Activated CD4-positive, alpha-beta T cell treated with anti-CD3 and anti-CD28 coated beads, Interleukin-2, amount 10 ng/mL, durations not matched to agents 7 days and 5 days (primary cell): Measurements from ENCODE around the gene RC3H2. TPM values are rescaled to one million over a fixed set of nuclear protein-coding genes. Genes with fewer than 3 reads are reported as not detected.
"Not testable (repeated sequence)": the region's sequence is repeated elsewhere in the genome, so short reads cannot be mapped to it uniquely, and the experiment has no call there.

Experiments used
- CTCF ChIA-PET: fragments of 350-600 bp; sonication (Branson Sonifier 250); formaldehyde crosslinking; loops from one replicate; lab custom pipeline; 2021; ENCODE audit warnings: antibody characterized with exemption; lab: Charles Lee
- POLR2A ChIA-PET: fragments of 350-600 bp; sonication (Branson Sonifier 250); formaldehyde crosslinking; loops from one replicate; lab custom pipeline; 2021; ENCODE audit warnings: antibody characterized with exemption; lab: Charles Lee
- DNase-seq: peaks from one replicate; pipeline ENCODE4 v3.0.0-alpha.2; 2020
- H3K27ac Mint-ChIP-seq: one replicate; pipeline ENCODE4 v1.8.0; 2021; ENCODE audit warnings: mild to moderate bottlenecking, moderate library complexity, mixed read lengths
- H3K27me3 Mint-ChIP-seq: one replicate; pipeline ENCODE4 v1.8.0; 2021; ENCODE audit warnings: mixed read lengths
- H3K36me3 Mint-ChIP-seq: one replicate; pipeline ENCODE4 v1.8.0; 2021; ENCODE audit warnings: low read depth, mixed read lengths
- H3K4me1 Mint-ChIP-seq: one replicate; pipeline ENCODE4 v1.8.0; 2021; ENCODE audit warnings: mixed read lengths
- H3K4me3 Mint-ChIP-seq: one replicate; pipeline ENCODE4 v1.8.0; 2021; ENCODE audit warnings: mild to moderate bottlenecking, moderate library complexity, mixed read lengths
- H3K9me3 Mint-ChIP-seq: one replicate; pipeline ENCODE4 v1.8.0; 2021; ENCODE audit warnings: mixed read lengths
- total RNA-seq, 2 experiments: library from RNA; stranded (reverse); gene quantifications; one replicate each; pipeline ENCODE4 v1.2.3, GENCODE V29; 2021

RC3H2 gene
- total RNA-seq, 2 experiments from 2014 or later = 44.1 to 46.8 TPM

DNA sequence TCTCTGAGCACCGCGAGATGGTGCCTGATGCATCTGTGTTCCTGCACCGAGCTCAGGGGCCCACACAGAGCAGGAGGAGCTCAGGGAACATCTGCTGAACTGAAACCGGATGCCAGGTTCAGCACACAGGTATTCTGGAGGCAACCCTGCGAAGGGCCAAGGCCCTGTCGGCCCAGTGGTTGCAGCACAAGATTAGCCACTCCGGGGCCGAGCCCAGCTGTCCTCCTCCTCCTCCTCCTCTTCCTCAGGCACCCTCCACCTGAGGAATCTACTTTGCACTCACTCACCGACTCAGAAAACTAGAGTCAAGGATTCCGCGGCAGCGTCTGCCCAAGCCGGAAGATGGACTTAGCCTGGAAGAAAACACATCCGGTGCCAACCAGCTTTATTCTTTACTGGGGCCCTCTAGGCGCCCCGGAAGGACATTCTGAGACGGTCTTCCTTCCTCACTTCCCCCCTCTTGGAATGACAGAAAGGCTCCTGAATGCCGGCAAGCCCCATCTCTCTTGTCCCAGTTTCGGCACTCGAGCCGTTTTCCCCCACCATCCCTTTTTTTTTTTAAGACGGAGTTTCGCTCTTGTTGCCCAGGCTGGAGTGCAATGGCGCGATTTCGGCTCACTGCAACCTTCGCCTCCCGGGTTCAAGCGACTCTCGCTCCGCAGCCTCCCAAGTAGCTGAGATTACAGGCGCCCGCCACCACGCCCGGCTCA lies 8.0 kb upstream of the RC3H2 start, which contains the start of gene ZBTB6:
ZBTB6 (minus strand) TSS at position 360 of the 710 bp plus-strand sequence. CDS start 1,251 bp downstream, outside the sequence.
- POLR2A ChIA-PET = interaction anchor here (0.6 to 1.9 kb wide), 8 partner anchors 9 to 1792 kb away, joined by 3 to 11 read pairs (median 3); partner anchors contain the start of genes RABGAP1 and RC3H2
- peak within 1 kb of the TSS; percentile 99 for H3K27ac Mint-ChIP-seq
- H3K27me3 Mint-ChIP-seq = no peaks in the 10 kb centered on the region
- H3K36me3 Mint-ChIP-seq = peaks cover 38% of the 10 kb centered on the region
- no peaks in the 10 kb centered on the region for H3K9me3 Mint-ChIP-seq
- peak within 1 kb of the TSS; percentile 94 for H3K4me3 Mint-ChIP-seq
- CTCF ChIA-PET = interaction anchor here (0.8 to 2.4 kb wide), 5 partner anchors 11 to 82 kb away, joined by 3 to 14 read pairs (median 4); partner anchors contain the start of gene ZBTB26
- DNase-seq = peak; percentile 82
- H3K4me1 Mint-ChIP-seq = peaks cover 36% of the 10 kb centered on the region

DNA sequence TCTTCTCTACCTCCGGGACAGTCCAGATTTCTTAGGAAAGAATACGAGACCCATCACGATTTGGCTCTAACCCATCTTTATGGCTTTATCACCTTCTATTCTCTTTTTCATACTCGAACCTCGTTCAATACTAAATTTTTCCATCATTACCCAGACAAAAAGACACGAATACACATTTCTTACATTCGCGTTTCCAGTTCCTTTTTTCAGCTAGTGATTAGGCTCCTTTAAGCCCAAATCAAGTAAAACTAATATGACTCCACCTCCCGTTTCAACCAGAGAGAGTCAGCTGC lies 7.5 kb upstream of the RC3H2 start:
- POLR2A ChIA-PET = interaction anchor here (0.7 to 1.9 kb wide), 5 partner anchors 8 to 436 kb away, joined by 3 to 11 read pairs (median 3); partner anchors contain the start of genes RABGAP1 and RC3H2
- peaks cover 40% of the 10 kb centered on the region for H3K36me3 Mint-ChIP-seq
- H3K27ac Mint-ChIP-seq = peak overlapping the region; percentile 99
- no peaks in the 10 kb centered on the region for H3K9me3 Mint-ChIP-seq
- H3K4me1 Mint-ChIP-seq = peaks cover 39% of the 10 kb centered on the region
- no peaks in the 10 kb centered on the region for H3K27me3 Mint-ChIP-seq
- DNase-seq = no peak
- CTCF ChIA-PET = interaction anchor here (0.8 to 2.4 kb wide), 5 partner anchors 10 to 83 kb away, joined by 3 to 14 read pairs (median 4); partner anchors contain the start of gene ZBTB26
- H3K4me3 Mint-ChIP-seq = peak overlapping the region; percentile 94

DNA sequence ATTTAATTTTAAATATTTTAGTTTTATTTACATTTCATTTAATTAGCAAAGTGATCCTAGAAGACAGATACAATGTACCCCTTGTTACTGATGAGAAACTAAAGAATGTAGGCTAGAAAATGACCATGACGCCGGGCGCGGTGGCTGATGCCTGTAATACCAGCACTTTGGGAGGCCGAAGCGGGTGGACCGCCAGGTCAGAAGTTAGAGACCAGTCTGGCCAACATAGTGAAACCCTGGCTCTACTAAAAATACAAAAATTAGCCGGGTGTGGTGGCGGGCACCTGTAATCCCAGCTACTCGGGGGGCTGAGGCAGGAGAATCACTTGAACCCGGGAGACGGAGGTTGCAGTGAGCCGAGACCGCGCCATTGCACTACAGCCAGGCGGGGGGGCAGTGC lies 963 bp upstream of the RC3H2 start:
- DNase-seq, H3K4me3 Mint-ChIP-seq, CTCF ChIA-PET, H3K27me3 Mint-ChIP-seq, POLR2A ChIA-PET, H3K27ac Mint-ChIP-seq, H3K9me3 Mint-ChIP-seq: not testable (repeated sequence)
- H3K4me1 Mint-ChIP-seq = peaks cover 30% of the 10 kb centered on the region
- H3K36me3 Mint-ChIP-seq = peaks cover 36% of the 10 kb centered on the region

DNA sequence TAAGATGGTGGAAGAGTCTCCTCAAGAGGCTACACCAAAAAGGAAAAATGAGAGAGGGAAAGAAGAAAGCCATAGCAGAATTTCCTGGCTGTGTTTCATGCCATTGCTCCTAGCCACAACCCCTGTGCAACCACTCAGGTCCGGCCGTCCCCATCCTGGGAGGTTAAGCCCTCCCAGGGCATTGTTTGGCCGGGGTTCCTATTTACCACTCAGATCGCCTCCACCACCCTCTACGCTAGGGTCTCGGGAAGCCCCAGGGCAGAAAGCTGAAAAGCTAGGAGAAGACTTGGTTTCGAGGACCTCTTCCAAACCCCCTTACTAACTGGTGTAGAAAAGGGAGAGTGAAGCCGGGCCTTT lies 715 bp downstream of the RC3H2 start:
- H3K36me3 Mint-ChIP-seq = peaks cover 28% of the 10 kb centered on the region
- CTCF ChIA-PET = interaction anchor here (0.6 to 2.3 kb wide), 3 partner anchors 26 to 41 kb away, joined by 3 to 7 read pairs (median 3); no protein-coding TSS in a partner anchor
- POLR2A ChIA-PET = interaction anchor here (0.7 to 2.5 kb wide), 3 partner anchors 9 to 36 kb away, joined by 3 to 11 read pairs (median 5); partner anchors contain the start of genes RABGAP1, ZBTB26 and ZBTB6
- H3K9me3 Mint-ChIP-seq = no peaks in the 10 kb centered on the region
- H3K27me3 Mint-ChIP-seq = no peaks in the 10 kb centered on the region
- H3K4me1 Mint-ChIP-seq = peaks cover 30% of the 10 kb centered on the region
- DNase-seq = peak; percentile 40
- peak overlapping the region; percentile 94 for H3K4me3 Mint-ChIP-seq
- peak overlapping the region; percentile 93 for H3K27ac Mint-ChIP-seq

DNA sequence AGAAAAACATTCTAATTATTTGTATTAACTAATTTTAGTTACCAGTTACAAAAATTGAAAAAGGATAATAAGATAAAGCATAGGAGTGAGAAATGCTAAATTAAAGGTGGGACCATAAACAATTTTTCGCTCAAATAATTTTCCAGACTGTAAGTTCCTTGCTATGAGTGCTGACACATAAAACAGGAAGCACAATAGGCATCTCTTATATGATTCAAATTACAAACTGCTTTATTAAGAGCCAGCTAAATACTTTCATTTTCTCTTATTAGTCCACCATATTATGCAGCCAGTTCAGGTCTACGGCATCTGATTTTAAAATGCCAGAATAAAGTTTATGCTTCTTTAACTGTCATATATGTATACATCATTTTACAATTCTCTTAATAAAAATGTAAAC lies 4.4 kb downstream of the RC3H2 start:
- no peak for DNase-seq
- Mint-ChIP-seq H3K36me3 (peaks cover 34% of the 10 kb centered on the region), H3K27me3 (no peaks in the 10 kb centered on the region), H3K27ac (peak overlapping the region; percentile 75), H3K9me3 (no peaks in the 10 kb centered on the region), H3K4me3 (peak overlapping the region; percentile 60), H3K4me1 (peaks cover 45% of the 10 kb centered on the region)
- POLR2A ChIA-PET = interaction anchor here (0.6 kb wide), 1 partner anchor 90 kb away, joined by 4 read pairs; no protein-coding TSS in a partner anchor
- CTCF ChIA-PET = interaction anchor here (0.6 to 1.0 kb wide), 2 partner anchors 24 to 40 kb away, joined by 3 to 5 read pairs; no protein-coding TSS in a partner anchor

DNA sequence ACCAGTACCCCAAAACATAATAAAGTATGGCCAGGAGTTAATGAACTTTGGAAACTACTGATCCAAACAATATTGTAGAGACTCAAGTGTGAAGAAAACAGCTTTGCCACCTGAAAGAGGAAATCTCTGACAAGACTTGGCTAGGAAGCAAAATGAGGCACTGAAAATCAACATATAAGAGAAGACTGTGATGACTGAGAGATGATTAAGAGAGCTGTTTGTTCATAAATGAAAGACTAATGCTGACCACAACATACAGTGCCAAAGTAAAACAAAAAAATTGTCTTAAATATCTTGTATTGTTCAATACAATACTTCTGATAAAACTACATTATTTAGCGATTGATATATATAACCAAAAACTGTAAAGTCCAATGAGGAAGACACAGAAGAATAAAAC lies 7.2 kb downstream of the RC3H2 start:
- CTCF ChIA-PET = interaction anchor here (1.2 to 1.3 kb wide), 2 partner anchors 34 to 93 kb away, joined by 3 read pairs; partner anchors contain the start of gene ZBTB26
- POLR2A ChIA-PET = interaction anchor here (0.6 kb wide), 1 partner anchor 43 kb away, joined by 3 read pairs; no protein-coding TSS in a partner anchor
- DNase-seq = no peak
- H3K4me3 Mint-ChIP-seq = no peak overlapping the region
- H3K9me3 Mint-ChIP-seq = no peaks in the 10 kb centered on the region
- H3K36me3 Mint-ChIP-seq = peaks cover 42% of the 10 kb centered on the region
- no peak overlapping the region for H3K27ac Mint-ChIP-seq
- H3K4me1 Mint-ChIP-seq = peaks cover 39% of the 10 kb centered on the region
- no peaks in the 10 kb centered on the region for H3K27me3 Mint-ChIP-seq

DNA sequence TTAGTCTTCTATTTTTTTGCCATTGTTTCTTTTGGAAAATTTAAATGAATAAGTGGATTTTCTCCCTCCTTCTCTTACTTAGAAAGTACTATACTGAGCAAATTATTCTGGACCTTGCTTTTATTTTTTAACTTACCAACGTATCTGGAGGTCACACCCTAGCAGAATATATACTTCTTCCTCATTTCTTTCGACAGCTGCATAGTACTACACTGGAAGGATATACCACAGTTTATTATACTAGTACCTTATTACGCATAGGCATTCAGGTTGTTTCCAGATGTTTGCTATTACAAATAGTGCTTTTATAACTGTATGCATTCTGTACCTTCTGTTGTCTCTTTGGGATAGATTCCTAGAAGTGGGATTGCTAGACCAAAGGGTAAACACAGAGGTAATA lies 16.7 kb downstream of the RC3H2 start:
- H3K9me3 Mint-ChIP-seq = no peaks in the 10 kb centered on the region
- H3K27ac Mint-ChIP-seq = no peak overlapping the region
- no peaks in the 10 kb centered on the region for H3K27me3 Mint-ChIP-seq
- no peak overlapping the region for H3K4me3 Mint-ChIP-seq
- ChIA-PET POLR2A (no interaction called here), CTCF (no interaction called here)
- peaks cover 1% of the 10 kb centered on the region for H3K4me1 Mint-ChIP-seq
- DNase-seq = no peak
- peaks cover 41% of the 10 kb centered on the region for H3K36me3 Mint-ChIP-seq

DNA sequence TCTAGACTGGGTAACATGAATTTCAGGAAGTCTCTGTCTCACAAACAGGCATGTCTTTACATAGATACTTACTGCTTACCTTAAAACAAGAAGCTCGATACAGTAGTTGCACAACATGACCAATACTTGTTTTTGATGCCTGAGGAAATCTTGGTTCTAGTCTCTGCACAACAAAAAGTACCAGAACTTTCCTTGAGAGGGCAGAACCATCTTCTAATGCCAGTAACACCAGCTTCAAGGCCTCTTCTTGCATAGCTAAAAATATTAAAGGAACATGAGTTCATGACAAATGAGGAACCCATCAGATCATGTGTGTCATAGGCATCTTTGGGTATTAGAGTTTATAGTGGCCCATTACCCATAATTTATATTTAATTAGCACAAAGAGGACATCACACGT lies 22.0 kb downstream of the RC3H2 start:
- POLR2A ChIA-PET = no interaction called here

DNA sequence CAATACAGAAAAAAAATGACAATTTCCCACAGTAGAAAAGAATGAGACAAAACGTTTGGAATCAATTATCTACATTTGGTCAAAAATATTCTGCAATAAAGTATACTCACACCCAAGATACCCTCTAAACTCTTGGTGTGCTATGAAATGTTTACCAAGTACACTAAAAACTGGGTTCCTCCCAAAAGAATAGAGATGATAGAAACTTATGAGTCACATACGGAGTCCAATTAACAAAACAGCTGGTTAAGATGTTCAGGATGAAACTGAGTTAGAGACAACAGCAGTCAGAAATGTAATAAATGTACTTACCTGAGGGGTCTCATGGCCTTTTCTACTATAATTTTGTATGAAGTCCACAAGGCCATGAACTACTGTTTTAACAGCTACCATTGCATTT lies 25.7 kb downstream of the RC3H2 start:
- H3K9me3 Mint-ChIP-seq = no peaks in the 10 kb centered on the region
- no peak overlapping the region for H3K4me3 Mint-ChIP-seq
- CTCF ChIA-PET = no interaction called here
- no peak overlapping the region for H3K27ac Mint-ChIP-seq
- no peaks in the 10 kb centered on the region for H3K4me1 Mint-ChIP-seq
- H3K27me3 Mint-ChIP-seq = no peaks in the 10 kb centered on the region
- no peak for DNase-seq
- POLR2A ChIA-PET = no interaction called here
- H3K36me3 Mint-ChIP-seq = peaks cover 56% of the 10 kb centered on the region

More for the DNA sequence above, 22.0 kb downstream of the RC3H2 start:
- Mint-ChIP-seq H3K27me3 (no peaks in the 10 kb centered on the region), H3K9me3 (no peaks in the 10 kb centered on the region), H3K27ac (no peak overlapping the region), H3K4me1 (peaks cover 1% of the 10 kb centered on the region), H3K4me3 (no peak overlapping the region), H3K36me3 (peaks cover 33% of the 10 kb centered on the region)
- no peak for DNase-seq
- CTCF ChIA-PET = no interaction called here

DNA sequence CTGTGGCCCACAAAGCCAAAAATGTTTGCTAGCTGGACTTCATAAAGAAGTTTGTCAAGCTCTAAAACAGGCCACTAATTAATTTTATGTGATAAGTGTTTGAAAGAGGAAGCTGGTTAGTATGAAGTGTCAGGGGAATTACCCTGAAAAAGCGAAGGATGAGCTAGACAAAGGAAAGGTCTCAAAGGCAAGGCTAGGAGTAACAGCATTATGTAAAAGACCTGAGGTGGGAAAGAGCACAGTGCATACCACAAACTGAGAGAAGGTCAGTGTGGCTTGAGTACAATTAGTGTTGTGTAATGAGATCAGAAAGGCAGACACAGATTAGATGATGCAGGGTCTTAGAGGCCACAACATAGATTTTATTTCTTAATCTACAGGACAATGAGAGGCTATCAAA lies 29.6 kb downstream of the RC3H2 start:
- peaks cover 68% of the 10 kb centered on the region for H3K36me3 Mint-ChIP-seq
- H3K27ac Mint-ChIP-seq = no peak overlapping the region
- DNase-seq = no peak
- no peaks in the 10 kb centered on the region for H3K9me3 Mint-ChIP-seq
- CTCF ChIA-PET = interaction anchor here (1.1 to 1.6 kb wide), 2 partner anchors 12 to 18 kb away, joined by 3 to 4 read pairs; no protein-coding TSS in a partner anchor
- POLR2A ChIA-PET = no interaction called here
- no peak overlapping the region for H3K4me3 Mint-ChIP-seq
- no peaks in the 10 kb centered on the region for H3K4me1 Mint-ChIP-seq
- no peaks in the 10 kb centered on the region for H3K27me3 Mint-ChIP-seq

DNA sequence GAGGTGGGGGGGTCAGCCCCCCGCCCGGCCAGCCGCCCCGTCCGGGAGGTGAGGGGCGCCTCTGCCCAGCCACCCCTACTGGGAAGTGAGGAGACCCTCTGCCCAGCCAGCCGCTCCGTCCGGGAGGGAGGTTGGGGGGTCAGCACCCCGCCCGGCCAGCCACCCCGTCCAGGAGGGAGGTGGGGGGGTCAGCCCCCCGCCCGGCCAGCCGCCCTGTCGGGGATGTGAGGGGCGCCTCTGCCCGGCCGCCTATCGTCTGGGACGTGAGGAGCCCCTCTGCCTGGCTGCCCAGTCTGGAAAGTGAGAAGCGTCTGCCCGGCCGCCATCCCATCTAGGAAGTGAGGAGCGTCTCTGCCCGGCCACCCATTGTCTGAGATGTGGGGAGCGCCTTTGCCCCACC lies 37.9 kb downstream of the RC3H2 start:
- H3K27me3 Mint-ChIP-seq, H3K9me3 Mint-ChIP-seq, H3K27ac Mint-ChIP-seq, CTCF ChIA-PET, DNase-seq, H3K4me1 Mint-ChIP-seq, POLR2A ChIA-PET, H3K4me3 Mint-ChIP-seq: not testable (repeated sequence)
- H3K36me3 Mint-ChIP-seq = peaks cover 47% of the 10 kb centered on the region

DNA sequence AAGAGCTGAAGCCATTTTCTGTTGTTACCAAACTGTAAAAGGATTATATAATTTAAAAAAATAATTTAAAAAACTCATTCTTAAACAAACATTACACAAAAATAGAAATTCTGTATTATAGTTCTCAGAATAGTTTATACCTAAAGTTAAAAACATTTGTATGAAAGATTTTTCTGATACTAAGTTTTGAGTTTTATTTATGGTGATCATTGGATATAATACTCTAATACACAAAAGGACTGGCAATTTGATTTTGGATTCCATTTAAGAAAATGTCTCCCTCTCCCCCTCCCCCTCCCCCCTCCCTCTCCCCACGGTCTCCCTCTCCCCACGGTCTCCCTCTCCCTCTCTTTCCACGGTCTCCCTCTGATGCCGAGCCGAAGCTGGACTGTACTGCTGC lies 39.1 kb downstream of the RC3H2 start:
- H3K4me3 Mint-ChIP-seq = no peak overlapping the region

DNA sequence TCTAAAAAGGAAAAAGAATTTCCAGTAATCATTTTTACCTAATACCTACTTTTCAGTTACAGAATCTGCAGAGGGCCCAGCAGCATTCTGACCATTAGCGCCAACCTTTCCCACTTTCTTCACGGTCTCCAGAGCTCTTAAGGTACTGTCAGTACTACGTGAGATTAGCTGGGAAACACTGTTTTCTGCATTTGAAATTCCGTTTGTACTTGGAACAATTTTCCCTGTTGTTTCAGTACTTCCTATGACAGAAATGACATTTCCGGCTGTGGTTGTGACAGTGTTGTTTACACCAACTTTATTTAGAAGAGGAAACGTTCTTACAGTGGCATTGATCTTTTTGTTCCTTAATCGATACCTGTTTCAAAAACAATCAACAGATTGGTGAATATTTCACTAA lies 39.9 kb downstream of the RC3H2 start:
- no peaks in the 10 kb centered on the region for H3K27me3 Mint-ChIP-seq
- no peaks in the 10 kb centered on the region for H3K4me1 Mint-ChIP-seq
- no peak overlapping the region for H3K27ac Mint-ChIP-seq
- no peak overlapping the region for H3K4me3 Mint-ChIP-seq
- ChIA-PET POLR2A (no interaction called here), CTCF (no interaction called here)
- H3K9me3 Mint-ChIP-seq = no peaks in the 10 kb centered on the region
- peaks cover 37% of the 10 kb centered on the region for H3K36me3 Mint-ChIP-seq
- no peak for DNase-seq

More for the DNA sequence above, 39.1 kb downstream of the RC3H2 start:
- no peak for DNase-seq
- no peak overlapping the region for H3K27ac Mint-ChIP-seq
- ChIA-PET POLR2A (no interaction called here), CTCF (no interaction called here)
- H3K36me3 Mint-ChIP-seq = peaks cover 42% of the 10 kb centered on the region
- H3K4me1 Mint-ChIP-seq = no peaks in the 10 kb centered on the region
- no peaks in the 10 kb centered on the region for H3K27me3 Mint-ChIP-seq
- H3K9me3 Mint-ChIP-seq = no peaks in the 10 kb centered on the region
